ENCODE measurements around the gene QSOX1.
A peak's percentile ranks its signal among the peaks of the same experiment; 100 is the strongest.

QSOX1 gene

GRCh38 chr1:180171691-180172090 is 17.0 kb downstream of the QSOX1 start:
- DNase-seq, result no peak

- no peak for DNase-seq
Measured at GRCh38 chr1:180173451-180173850, 18.8 kb downstream of the QSOX1 start.

GRCh38 chr1:180173952-180174351 is 19.3 kb downstream of the QSOX1 start:
- DNase-seq, result no peak

GRCh38 chr1:180175291-180175690 is 20.6 kb downstream of the QSOX1 start:
- DNase-seq, result no peak

- no peak for DNase-seq
Measured at GRCh38 chr1:180175806-180176205, 21.1 kb downstream of the QSOX1 start.

GRCh38 chr1:180176965-180177364 is 22.3 kb downstream of the QSOX1 start:
- DNase-seq, result no peak

GRCh38 chr1:180177931-180178330 is 23.3 kb downstream of the QSOX1 start:
- no peak for DNase-seq

GRCh38 chr1:180178511-180179161 is 24.0 kb downstream of the QSOX1 start:
- peak; percentile 42 for DNase-seq

- DNase-seq, result no peak
Measured at GRCh38 chr1:180179162-180179957, 24.7 kb downstream of the QSOX1 start.

GRCh38 chr1:180181048-180181447 is 26.4 kb downstream of the QSOX1 start:
- no peak for DNase-seq

GRCh38 chr1:180181996-180182642 is 27.4 kb downstream of the QSOX1 start:
- no peak for DNase-seq

- DNase-seq, result no peak
Measured at GRCh38 chr1:180182643-180183311, 28.1 kb downstream of the QSOX1 start.

- no peak for DNase-seq
Measured at GRCh38 chr1:180183426-180183825, 28.8 kb downstream of the QSOX1 start.

GRCh38 chr1:180184041-180184440 is 29.4 kb downstream of the QSOX1 start:
- no peak for DNase-seq

- no peak for DNase-seq
Measured at GRCh38 chr1:180185281-180185680, 30.6 kb downstream of the QSOX1 start.

GRCh38 chr1:180185971-180186645 is 31.4 kb downstream of the QSOX1 start:
- DNase-seq, result no peak

- no peak for DNase-seq
Measured at GRCh38 chr1:180186831-180187230, 32.2 kb downstream of the QSOX1 start.

- no peak for DNase-seq
Measured at GRCh38 chr1:180187626-180188025, 33.0 kb downstream of the QSOX1 start.

- no peak for DNase-seq
Measured at GRCh38 chr1:180188091-180188506, 33.4 kb downstream of the QSOX1 start.

- no peak for DNase-seq
Measured at GRCh38 chr1:180188684-180189175, 34.1 kb downstream of the QSOX1 start.

- no peak for DNase-seq
Measured at GRCh38 chr1:180190091-180190490, 35.4 kb downstream of the QSOX1 start.

- DNase-seq, result no peak
Measured at GRCh38 chr1:180192172-180192571, 37.5 kb downstream of the QSOX1 start.
